ENCODE measurements around the gene TBC1D13. TPM values are rescaled to one million over a fixed set of nuclear protein-coding genes. Genes with fewer than 3 reads are reported as not detected.
"Not testable (repeated sequence)": the region's sequence is repeated elsewhere in the genome, so short reads cannot be mapped to it uniquely, and the experiment has no call there.

The TBC1D13 gene
- total and polyA plus RNA-seq, 2 donors from 2014 or later, result 29.0 to 38.5 TPM

DNA sequence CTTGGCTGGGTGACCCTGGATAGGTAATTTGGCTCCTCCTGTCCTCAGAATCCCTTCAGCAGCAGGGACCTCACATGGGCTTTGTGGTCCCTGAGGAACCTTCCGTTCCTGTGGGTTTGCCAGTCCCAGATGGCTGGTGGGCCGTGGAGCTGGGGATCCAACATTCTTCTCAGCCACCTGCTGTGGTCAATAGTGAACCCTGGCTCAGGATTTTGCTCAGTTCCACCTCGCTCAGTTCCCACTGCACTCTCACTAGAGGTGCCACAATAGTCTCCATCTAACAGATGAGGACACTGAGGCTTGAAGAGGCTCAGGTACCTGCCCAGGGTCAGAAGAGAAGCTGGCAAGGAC, 59.6 kb downstream of the TBC1D13 start:
- Histone ChIP-seq H3K4me1 (ENCODE audit: control insufficient read depth in 2 of 3, insufficient read depth in 2 of 3, low read depth in 1 of 3, low read length in 3 of 3) (peaks cover 0 to 5% (median 0%) of the 10 kb centered on the region in 3 donors), H3K27me3 (ENCODE audit: control insufficient read depth, insufficient read depth, low read length) (no peaks in the 10 kb centered on the region), H3K9ac (ENCODE audit: low read length in 3 of 3) (no peak overlapping the region), H3K36me3 (ENCODE audit: control insufficient read depth in 2 of 3, insufficient read depth in 3 of 3, low read length in 3 of 3) (peaks cover 0 to 5% (median 0%) of the 10 kb centered on the region in 3 donors), H3K27ac (ENCODE audit: low read depth in 2 of 2, low read length in 2 of 2) (no peak overlapping the region), H3K9me3 (ENCODE audit: control insufficient read depth in 2 of 3, insufficient read depth in 1 of 3, low read length in 3 of 3) (peaks cover 0 to 4% (median 0%) of the 10 kb centered on the region in 3 donors), H3K4me3 (ENCODE audit: low read length in 3 of 3) (no peak overlapping the region)
- no peak for FAIRE-seq
- DNase-seq, result peak in 1 of 5 donors; percentile 15
- intact Hi-C loops (cut with DNase I), result no loop called here
- no peak for TF ChIP-seq CTCF (IDR thresholded peaks at IDR 0.05; ENCODE audit: borderline replicate concordance, extremely low read depth, insufficient read depth)

GRCh38 chr9:128847803-128848202, 60.8 kb downstream of the TBC1D13 start:
- DNase-seq (no peak), FAIRE-seq (no peak)
- H3K4me3 ChIP-seq (ENCODE audit: low read length in 3 of 3), result no peak overlapping the region
- H3K4me1 ChIP-seq (ENCODE audit: control insufficient read depth in 2 of 3, insufficient read depth in 2 of 3, low read depth in 1 of 3, low read length in 3 of 3), result peaks cover 0 to 5% (median 0%) of the 10 kb centered on the region in 3 donors
- H3K27ac ChIP-seq (ENCODE audit: low read depth in 2 of 2, low read length in 2 of 2), result no peak overlapping the region
- no peaks in the 10 kb centered on the region for H3K36me3 ChIP-seq (ENCODE audit: control insufficient read depth in 2 of 3, insufficient read depth in 3 of 3, low read length in 3 of 3)
- peaks cover 0 to 4% (median 0%) of the 10 kb centered on the region in 3 donors for H3K9me3 ChIP-seq (ENCODE audit: control insufficient read depth in 2 of 3, insufficient read depth in 1 of 3, low read length in 3 of 3)
- intact Hi-C loops (cut with DNase I), result no loop called here
- TF ChIP-seq CTCF (IDR thresholded peaks at IDR 0.05; ENCODE audit: borderline replicate concordance, extremely low read depth, insufficient read depth), result no peak
- no peak overlapping the region for H3K9ac ChIP-seq (ENCODE audit: low read length in 3 of 3)
- H3K27me3 ChIP-seq (ENCODE audit: control insufficient read depth, insufficient read depth, low read length), result no peaks in the 10 kb centered on the region

DNA sequence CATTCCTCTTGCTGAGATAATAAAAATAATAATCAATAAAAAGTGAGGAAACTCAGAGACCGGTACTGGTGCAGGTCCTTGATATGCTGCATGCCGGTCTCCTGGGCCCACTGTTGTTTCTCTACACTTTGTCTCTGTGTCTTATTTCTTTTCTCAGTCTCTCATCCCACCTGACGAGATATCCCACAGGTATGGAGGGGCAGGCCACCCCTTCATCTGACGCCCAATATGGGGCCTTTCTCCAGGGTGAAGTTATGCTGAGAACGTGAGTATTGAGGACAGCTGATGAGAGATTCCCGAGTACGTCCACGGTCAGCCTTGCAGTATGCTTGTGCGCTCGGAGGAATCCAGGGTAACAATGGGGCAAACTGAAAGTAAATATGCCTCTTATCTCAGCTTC, 64.0 kb downstream of the TBC1D13 start:
- DNase-seq; H3K27me3 ChIP-seq (ENCODE audit: control insufficient read depth, insufficient read depth, low read length); H3K9me3 ChIP-seq (ENCODE audit: control insufficient read depth in 2 of 3, insufficient read depth in 1 of 3, low read length in 3 of 3); intact Hi-C loops (cut with DNase I); H3K4me3 ChIP-seq (ENCODE audit: low read length in 3 of 3); H3K4me1 ChIP-seq (ENCODE audit: control insufficient read depth in 2 of 3, insufficient read depth in 2 of 3, low read depth in 1 of 3, low read length in 3 of 3); FAIRE-seq; H3K9ac ChIP-seq (ENCODE audit: low read length in 3 of 3); H3K36me3 ChIP-seq (ENCODE audit: control insufficient read depth in 2 of 3, insufficient read depth in 3 of 3, low read length in 3 of 3); H3K27ac ChIP-seq (ENCODE audit: low read depth in 2 of 2, low read length in 2 of 2): not testable (repeated sequence)

- H3K27ac ChIP-seq (ENCODE audit: low read depth in 2 of 2, low read length in 2 of 2); H3K36me3 ChIP-seq (ENCODE audit: control insufficient read depth in 2 of 3, insufficient read depth in 3 of 3, low read length in 3 of 3); H3K9ac ChIP-seq (ENCODE audit: low read length in 3 of 3); H3K4me3 ChIP-seq (ENCODE audit: low read length in 3 of 3); FAIRE-seq; H3K27me3 ChIP-seq (ENCODE audit: control insufficient read depth, insufficient read depth, low read length); H3K4me1 ChIP-seq (ENCODE audit: control insufficient read depth in 2 of 3, insufficient read depth in 2 of 3, low read depth in 1 of 3, low read length in 3 of 3); H3K9me3 ChIP-seq (ENCODE audit: control insufficient read depth in 2 of 3, insufficient read depth in 1 of 3, low read length in 3 of 3); intact Hi-C loops (cut with DNase I): not testable (repeated sequence)
- TF ChIP-seq CTCF (IDR thresholded peaks at IDR 0.05; ENCODE audit: borderline replicate concordance, extremely low read depth, insufficient read depth), result peak; percentile 64
- peak in 3 of 5 donors; percentile 37 to 42 (median 41) for DNase-seq
These were observed 64.9 kb downstream of the TBC1D13 start for GRCh38 chr9:128851779-128852600.

DNA sequence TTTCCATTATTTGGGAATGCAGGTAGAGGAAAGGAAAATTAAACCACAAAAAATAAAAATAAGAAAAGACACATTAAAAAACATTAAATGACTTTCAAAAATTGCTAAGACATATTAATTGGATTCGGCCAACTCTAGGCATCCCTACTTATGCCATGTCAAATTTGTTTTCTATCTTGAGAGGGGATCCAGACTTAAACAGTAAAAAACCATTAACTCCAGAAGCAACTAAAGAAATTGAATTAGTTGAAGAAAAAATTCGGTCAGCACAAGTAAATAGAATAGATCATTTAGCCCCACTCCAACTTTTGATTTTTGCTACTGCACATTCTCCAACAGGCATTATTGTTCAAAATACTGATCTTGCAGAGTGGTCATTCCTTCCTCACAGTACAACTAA, 65.6 kb downstream of the TBC1D13 start:
- intact Hi-C loops (cut with DNase I); FAIRE-seq: not testable (repeated sequence)

GRCh38 chr9:128854454-128854853, 67.4 kb downstream of the TBC1D13 start:
- H3K36me3 ChIP-seq (ENCODE audit: control insufficient read depth in 2 of 3, insufficient read depth in 3 of 3, low read length in 3 of 3); H3K9ac ChIP-seq (ENCODE audit: low read length in 3 of 3); H3K27ac ChIP-seq (ENCODE audit: low read depth in 2 of 2, low read length in 2 of 2); intact Hi-C loops (cut with DNase I); H3K9me3 ChIP-seq (ENCODE audit: control insufficient read depth in 2 of 3, insufficient read depth in 1 of 3, low read length in 3 of 3); H3K4me1 ChIP-seq (ENCODE audit: control insufficient read depth in 2 of 3, insufficient read depth in 2 of 3, low read depth in 1 of 3, low read length in 3 of 3); H3K4me3 ChIP-seq (ENCODE audit: low read length in 3 of 3); H3K27me3 ChIP-seq (ENCODE audit: control insufficient read depth, insufficient read depth, low read length); FAIRE-seq: not testable (repeated sequence)
- DNase-seq, result peak in 1 of 5 donors; percentile 29

More for the DNA sequence above, 65.6 kb downstream of the TBC1D13 start:
- H3K36me3 ChIP-seq (ENCODE audit: control insufficient read depth in 2 of 3, insufficient read depth in 3 of 3, low read length in 3 of 3); H3K4me3 ChIP-seq (ENCODE audit: low read length in 3 of 3); H3K27me3 ChIP-seq (ENCODE audit: control insufficient read depth, insufficient read depth, low read length); H3K27ac ChIP-seq (ENCODE audit: low read depth in 2 of 2, low read length in 2 of 2); DNase-seq; H3K9me3 ChIP-seq (ENCODE audit: control insufficient read depth in 2 of 3, insufficient read depth in 1 of 3, low read length in 3 of 3); H3K9ac ChIP-seq (ENCODE audit: low read length in 3 of 3); H3K4me1 ChIP-seq (ENCODE audit: control insufficient read depth in 2 of 3, insufficient read depth in 2 of 3, low read depth in 1 of 3, low read length in 3 of 3): not testable (repeated sequence)
